ENCODE results near the gene GBGT1.
A peak's percentile ranks its signal among the peaks of the same experiment; 100 is the strongest.

The GBGT1 gene

GRCh38 chr9:133162861-133163503 lies 732 bp downstream of the GBGT1 start:
- DNase-seq (ENCODE audit: low read depth in 2 of 2): no peak

- no peak for DNase-seq (ENCODE audit: low read depth in 2 of 2)
Measured at GRCh38 chr9:133161547-133161950, 2.2 kb downstream of the GBGT1 start.

GRCh38 chr9:133160742-133161546 lies 2.8 kb downstream of the GBGT1 start:
- no peak for DNase-seq (ENCODE audit: low read depth in 2 of 2)

GRCh38 chr9:133158695-133159094 lies 5.0 kb downstream of the GBGT1 start:
- no peak for DNase-seq (ENCODE audit: low read depth in 2 of 2)

GRCh38 chr9:133155156-133155555 lies 8.6 kb downstream of the GBGT1 start:
- no peak for DNase-seq (ENCODE audit: low read depth in 2 of 2)

- no peak for DNase-seq (ENCODE audit: low read depth in 2 of 2)
Measured at GRCh38 chr9:133154097-133154989, 9.4 kb downstream of the GBGT1 start.

- no peak for DNase-seq (ENCODE audit: low read depth in 2 of 2)
Measured at GRCh38 chr9:133153227-133154096, 10.3 kb downstream of the GBGT1 start.

- DNase-seq (ENCODE audit: low read depth in 2 of 2): no peak
Measured at GRCh38 chr9:133151601-133152525, 11.9 kb downstream of the GBGT1 start.

GRCh38 chr9:133151041-133151440 lies 12.7 kb downstream of the GBGT1 start:
- no peak for DNase-seq (ENCODE audit: low read depth in 2 of 2)

- peak; percentile 60 to 62 for DNase-seq (ENCODE audit: low read depth in 2 of 2)
Measured at GRCh38 chr9:133149130-133150015, 14.3 kb downstream of the GBGT1 start.

GRCh38 chr9:133148199-133149129 lies 15.2 kb downstream of the GBGT1 start:
- DNase-seq (ENCODE audit: low read depth in 2 of 2): no peak

- peak; percentile 58 to 77 for DNase-seq (ENCODE audit: low read depth in 2 of 2)
Measured at GRCh38 chr9:133147412-133148198, 16.1 kb downstream of the GBGT1 start.

- no peak for DNase-seq (ENCODE audit: low read depth in 2 of 2)
Measured at GRCh38 chr9:133146746-133147411, 16.8 kb downstream of the GBGT1 start.

- no peak for DNase-seq (ENCODE audit: low read depth in 2 of 2)
Measured at GRCh38 chr9:133144904-133145851, 18.5 kb downstream of the GBGT1 start.

- DNase-seq (ENCODE audit: low read depth in 2 of 2): peak; percentile 78 to 86
Measured at GRCh38 chr9:133144142-133144903, 19.4 kb downstream of the GBGT1 start.

Data from stimulated activated CD8-positive, alpha-beta memory T cell treated with anti-CD3 and anti-CD28 coated beads, Interleukin-7, amount 100 ng/mL, for 1 hour (primary cell).